ENCODE data around the gene HINT2.

Gene HINT2

DNA sequence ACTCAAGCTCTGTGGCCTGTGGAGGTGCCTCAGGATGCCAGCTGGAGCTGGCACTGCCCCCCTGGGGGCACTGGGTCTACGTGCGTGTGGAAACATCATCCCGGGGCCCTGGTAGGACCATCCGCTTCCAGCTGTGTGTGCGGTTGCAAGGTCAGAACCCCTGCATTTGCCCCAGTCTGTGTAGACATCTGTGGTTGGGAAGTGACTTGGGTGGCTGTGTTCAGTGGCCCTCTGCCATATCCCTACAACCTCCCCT lies 26.7 kb upstream of the HINT2 start:
- DNase-seq: no peak

DNA sequence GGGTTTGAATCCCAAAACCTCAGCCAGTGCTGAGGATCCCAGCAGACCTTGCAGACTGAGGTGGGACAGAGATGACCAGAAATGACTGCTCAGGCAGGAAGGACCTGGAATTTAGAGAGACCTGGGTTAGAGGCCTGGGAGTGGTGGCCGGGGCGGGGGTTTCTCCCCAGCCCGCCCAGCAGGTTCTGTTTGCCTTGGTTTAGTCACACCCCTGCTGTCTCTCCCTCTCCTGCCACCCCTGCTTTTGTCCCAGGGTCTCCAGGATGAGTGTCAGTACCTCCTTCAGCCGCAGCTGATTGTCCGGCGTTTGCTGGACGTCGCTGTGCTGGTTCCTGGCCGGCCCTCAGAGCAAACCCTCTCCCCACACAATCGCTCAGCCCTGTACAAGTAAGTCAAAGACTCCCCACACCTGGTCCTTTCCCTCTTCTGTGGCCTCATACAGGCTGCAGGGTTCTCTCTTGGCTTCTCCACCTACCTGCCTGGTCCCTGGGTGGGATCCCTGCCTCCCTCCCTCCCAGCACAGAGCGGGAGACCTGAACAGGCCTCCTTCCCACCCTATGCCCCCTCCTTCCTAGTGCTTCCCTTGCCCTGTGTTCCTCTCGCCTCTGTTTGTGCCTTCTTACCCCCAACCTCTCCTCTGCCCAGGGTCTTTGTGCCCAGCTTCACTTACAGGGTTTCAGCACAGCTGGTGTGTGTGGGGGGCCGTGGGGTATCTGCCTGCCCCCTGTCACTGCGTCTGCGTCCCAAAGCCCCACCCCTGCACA lies 26.2 kb upstream of the HINT2 start:
- no peak for DNase-seq

DNA sequence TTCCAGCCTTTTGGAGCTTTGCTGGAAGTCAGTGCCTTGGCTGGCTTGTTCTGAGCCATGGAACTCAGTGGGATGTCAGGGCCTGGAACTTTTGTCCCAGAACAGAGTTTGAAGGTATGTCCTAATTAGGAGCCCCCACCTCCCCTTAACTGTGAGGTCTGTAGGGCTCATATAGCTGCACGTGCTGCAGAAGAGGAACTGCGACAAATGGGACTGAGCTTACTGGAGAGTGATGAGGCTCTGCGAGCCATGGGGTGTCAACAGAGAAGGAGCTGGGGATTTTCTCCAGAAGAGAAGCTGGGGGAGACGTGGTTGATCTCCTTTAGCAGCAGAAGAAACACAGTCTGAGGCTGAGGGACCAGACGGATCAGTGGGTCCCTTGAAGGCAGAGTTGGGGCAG lies 25.1 kb upstream of the HINT2 start:
- no peak for DNase-seq

DNA sequence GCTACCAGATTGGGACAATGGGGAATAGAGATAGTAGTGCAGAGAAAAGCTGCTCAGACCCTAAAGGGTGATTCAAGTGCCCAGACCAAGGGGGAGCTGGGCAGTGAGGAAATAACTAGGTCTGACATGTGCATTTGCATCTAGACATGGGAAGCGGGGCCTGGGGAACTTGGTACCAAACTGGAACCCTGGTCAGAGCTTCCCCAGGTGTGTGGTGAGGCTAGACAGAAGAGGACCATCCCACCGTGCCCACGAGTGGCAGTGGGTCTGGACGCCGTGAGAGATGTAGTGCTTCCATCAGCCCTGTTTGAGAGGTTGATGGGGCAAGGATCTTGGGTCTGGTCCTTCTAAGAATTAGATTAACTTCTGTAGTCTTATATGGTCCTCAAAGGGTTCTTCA lies 21.8 kb upstream of the HINT2 start:
- DNase-seq: no peak

DNA sequence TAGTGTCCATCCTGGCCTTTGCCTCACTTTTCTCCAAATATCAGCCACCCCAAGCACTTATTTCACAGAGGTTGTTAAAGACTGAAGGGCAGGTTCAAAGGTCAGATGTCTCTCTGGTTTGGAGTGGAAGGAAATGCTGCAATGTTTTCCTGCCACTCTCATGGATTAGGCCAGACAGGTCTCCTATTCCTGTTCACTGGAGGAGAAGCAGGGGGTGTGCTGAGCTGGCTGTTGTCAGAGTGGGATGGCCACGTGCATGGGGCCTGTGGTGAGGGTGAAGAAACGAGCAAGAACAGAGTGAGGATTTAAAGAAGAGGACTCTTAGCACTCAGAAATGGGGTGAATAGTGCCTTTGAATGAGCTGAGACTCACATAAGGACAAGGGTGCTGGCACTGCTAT lies 20.9 kb upstream of the HINT2 start:
- DNase-seq: no peak

DNA sequence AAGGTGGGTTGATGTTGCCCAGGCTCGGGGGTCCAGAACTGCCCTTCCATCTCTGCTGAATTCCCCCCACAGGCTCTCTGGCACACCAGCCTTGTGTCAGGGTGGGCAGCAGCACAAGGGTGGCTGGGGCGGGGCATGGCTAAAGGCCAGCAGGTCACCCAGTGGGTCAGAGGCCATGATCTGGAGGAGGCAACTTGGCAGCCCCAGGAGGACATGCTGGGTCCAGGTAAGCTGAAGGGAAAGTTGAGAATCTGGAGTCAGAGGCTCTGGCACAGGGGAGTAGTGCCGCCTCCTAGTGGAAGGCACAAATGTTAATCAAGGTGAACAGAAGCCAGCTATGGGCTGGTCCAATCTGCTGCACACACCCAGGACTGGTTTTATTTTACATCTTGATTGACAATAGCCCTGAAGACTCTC lies 20.4 kb upstream of the HINT2 start:
- DNase-seq: no peak

DNA sequence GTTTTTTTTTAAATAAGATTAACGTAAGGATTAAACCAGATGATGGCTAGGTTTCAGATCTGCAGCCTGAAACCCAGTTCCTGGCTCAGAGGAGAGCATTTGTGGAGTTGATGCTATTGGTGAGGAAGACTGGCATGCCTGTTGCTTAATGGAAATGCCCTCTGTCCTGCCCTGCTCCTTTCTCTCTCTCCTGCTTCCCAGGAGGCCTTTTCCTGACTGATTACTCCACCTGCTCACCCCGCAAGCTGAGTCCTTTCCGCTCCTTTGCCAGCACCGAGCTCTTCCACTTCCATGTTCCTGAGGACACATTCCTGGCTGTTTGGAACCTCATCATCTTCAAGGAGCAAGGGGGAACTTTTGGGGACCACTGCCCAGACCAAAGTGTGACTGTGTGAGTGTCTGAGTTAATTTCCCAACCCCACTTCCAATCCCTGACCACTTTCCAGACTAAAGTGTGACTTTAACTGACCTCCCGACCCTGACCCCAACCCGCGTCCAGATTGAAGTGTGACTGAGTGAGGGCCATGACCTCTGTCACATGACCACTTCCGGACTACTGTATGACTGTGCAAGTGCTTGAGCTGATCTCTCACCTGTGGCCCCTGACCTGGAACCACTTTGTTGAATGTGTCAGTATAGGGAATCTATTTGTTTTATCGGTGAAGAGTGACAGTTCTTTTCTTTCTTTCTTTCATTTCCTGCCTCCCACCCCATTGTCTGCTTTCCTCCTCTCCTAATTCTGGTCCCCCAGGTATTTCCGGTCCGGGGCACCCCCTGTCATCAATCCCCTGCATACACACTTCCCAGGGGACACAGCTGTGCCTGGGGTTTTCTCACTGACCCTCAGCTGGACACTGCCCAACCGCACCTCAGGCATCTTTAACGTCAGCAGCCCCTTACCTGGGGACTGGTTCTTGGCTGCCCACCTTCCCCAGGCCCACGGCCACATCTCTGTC lies 19.7 kb upstream of the HINT2 start:
- DNase-seq: no peak

DNA sequence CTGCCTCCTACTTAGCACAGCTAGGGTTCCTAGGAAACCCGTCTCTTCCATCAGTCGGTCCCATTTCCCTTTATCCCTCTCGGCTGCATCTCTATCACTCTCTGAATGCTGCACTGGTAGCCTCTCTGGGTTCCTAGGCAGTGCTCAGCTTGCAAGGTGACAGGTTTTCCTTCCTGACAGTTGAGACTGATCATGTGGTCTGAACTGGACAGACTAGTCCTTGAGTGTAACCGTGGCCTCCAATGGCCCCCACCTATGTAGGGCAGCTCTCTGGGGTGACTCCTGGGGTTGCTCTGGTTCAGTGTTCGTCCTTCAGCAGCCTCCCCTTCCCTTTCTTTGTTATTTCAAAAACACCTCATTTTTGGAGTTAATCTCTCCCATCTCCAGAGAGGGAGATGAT lies 18.0 kb upstream of the HINT2 start:
- DNase-seq: no peak

DNA sequence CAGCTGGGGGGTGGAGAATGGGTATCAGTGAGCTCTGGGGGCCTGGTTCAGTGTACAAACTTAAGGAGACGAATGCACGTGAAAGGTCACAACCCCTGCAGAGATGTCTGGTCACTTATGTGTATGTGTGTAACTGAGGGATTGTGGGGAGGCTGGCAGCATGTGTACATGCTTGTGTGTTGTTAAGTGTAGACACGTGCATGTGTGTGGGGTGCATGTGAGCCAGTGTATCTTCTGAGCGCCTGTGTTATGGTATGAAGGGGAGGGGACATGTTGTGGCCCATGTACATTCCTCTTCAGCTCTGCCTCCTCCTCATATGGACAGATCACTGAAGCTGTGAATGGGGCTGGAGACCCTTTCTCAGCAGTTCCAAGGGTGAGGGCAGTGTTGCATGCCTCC lies 16.2 kb upstream of the HINT2 start:
- DNase-seq: no peak

DNA sequence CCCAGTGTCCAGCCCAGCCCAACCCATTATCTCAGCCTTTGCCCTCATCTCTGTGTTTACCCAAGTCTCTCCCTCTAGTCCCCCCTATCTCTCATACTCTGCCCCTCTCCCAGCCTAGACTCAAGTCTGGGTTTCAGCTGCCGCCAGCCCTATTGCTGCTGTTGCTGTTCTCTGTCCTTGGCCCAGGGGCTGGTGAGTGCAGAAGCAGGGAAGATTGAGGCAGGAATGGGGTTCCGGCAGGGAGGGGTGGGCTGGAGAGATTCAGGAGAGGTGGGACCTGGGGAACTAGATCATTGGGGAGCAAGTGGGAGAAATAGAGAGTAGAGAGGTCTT lies 14.9 kb upstream of the HINT2 start:
- peak in 2 of 58 donors; percentile 25 to 44 for DNase-seq

DNA sequence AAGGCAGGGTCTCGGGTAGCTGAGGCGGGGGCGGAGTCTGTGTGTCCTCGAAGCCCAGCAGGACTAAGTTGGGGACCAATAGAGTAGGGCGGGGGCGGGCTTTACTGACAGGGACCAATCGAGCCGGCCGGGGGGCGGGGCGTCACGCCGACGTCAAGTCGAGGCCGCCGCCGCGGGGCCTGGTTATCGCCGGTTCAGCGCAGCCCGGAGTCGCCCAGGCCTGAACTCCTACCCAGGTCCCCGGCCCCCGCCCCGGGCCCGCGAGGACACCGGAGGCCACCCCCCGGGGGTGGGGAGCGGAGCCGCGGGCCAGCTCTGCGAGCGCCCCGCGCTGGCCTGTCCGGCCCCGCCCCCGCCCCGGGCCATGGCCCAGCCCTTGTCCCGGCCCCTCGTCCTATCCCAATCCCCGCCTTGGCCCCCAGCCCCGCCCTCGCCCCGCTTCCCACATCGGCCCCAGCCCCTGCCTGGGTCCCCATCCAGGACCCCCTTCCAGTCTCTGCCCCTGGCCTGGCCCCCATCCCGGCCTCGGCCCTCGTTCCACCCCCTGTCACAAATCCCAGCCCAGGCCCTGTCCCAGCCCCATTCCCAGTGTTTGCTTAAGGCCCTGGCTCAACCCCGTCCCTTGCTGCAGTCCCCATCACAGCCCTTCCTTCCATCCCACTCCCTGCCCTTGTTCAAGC lies 14.4 kb upstream of the HINT2 start, which contains the start of gene TMEM8B:
TSS of gene TMEM8B (plus strand) at position 145 of the 680 bp plus-strand sequence. CDS start at position 365, 220 bp downstream.
- DNase-seq: peak; percentile 29 to 98 (median 90)

DNA sequence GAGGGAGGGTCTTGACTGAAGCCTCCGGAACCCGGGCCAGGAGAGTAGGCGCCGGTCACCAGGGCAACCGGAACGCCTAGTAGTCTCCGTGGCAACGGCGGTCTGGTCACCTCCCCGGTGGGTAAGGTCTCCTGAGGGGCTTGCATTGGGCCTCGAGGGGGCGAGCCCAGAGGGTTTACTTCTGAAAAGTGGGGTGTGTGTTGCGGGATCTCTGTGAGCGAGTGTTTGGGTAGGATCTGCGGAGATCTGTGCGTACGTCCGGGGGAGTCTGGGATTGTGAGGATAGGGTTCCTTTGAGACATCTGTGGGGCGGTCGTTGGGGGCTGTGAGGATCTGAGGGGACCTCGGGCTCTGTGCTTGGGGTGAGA lies 13.9 kb upstream of the HINT2 start, which contains the start of gene FAM221B:
TSS of gene FAM221B (minus strand) at position 17 of the 368 bp plus-strand sequence. CDS start 2,571 bp downstream, outside the sequence.
- peak in 5 of 58 donors; percentile 27 to 77 (median 44) for DNase-seq

DNA sequence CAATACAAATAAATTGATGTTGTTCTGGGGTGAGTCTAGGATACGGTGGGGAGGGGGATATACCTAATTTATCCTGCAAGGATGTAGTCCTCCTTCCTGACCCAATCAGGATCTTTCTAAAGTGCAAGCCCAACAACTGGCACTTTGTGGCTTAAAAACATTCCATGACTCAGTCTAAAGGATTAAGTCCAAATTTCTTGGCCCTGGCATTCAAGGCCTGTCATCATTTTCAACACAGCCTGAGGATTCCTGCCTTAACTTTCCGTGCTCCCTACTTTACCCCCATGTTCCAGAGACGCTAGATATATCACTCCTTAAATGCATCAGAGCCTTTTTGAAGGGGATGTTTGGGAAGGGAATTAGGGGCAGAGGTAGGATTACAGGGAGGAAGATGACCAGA lies 12.6 kb upstream of the HINT2 start:
- no peak for DNase-seq

DNA sequence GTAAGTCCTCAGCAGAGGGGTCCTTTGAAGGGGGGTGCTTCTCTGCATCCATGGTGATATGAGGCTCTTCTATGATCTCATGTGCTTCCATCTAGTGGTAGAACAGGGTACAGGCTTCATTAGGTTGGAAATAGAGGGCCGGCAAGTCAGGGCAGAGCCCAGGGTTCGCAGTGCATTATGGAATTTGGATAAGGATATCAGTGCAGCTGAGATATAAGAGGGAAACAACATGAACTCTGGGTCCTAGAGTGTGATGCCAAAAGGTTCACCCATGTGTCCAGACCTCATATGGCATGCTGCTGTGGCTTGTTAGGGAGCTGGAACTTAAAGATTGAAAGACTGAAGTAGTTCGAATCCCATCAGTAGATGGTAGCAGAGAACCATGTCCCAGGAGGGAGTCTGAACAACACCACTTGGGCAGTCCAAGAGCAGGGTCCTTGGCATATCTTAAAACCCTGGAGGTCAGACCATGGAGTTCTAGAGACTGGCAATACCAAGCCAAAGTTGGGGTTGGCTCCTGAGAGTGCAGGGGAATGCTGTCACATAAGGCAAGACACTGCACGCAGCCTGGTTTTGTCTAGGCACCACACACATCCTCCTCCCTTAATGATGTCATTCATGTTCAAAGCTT lies 11.3 kb upstream of the HINT2 start:
- peak in 14 of 58 donors; percentile 12 to 75 (median 29) for DNase-seq

DNA sequence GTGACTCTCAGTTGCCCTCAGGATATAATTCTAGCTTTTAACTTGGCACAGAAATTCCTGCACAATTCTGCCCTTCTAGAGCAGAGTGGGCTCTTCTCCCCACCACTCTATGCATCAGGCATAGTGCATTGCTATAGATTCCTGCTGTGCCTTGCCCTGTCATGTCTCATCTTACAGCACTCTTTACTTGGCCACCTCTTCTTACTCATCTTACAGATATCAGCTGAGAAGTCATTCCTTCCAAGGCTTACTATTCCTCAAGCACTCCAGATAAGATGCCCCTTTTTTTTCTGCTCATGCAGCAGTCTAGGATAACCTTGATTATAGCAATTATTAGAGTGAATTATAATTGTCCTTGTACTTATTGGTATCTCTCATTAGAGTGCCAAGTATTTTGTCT lies 8.1 kb upstream of the HINT2 start:
- no peak for DNase-seq

DNA sequence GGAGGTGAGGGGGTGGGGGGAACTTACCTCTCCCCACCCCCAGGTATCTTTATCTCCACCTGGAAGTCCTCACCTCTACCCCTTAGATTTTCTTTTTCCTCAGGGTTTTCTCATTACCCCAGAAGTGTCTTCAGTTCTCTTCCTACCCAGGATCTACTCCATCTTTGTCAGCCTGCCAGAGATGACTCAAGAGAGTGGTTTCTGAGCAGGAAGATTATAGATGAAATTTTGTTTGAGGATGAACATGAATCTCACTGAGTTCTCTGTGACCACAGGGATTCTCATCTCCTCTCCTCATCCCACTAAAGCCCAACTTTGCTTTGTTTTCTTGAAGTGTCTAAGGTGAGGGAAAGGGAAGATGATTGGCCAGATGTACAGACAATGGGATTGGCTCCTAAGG lies 5.2 kb upstream of the HINT2 start:
- no peak for DNase-seq

DNA sequence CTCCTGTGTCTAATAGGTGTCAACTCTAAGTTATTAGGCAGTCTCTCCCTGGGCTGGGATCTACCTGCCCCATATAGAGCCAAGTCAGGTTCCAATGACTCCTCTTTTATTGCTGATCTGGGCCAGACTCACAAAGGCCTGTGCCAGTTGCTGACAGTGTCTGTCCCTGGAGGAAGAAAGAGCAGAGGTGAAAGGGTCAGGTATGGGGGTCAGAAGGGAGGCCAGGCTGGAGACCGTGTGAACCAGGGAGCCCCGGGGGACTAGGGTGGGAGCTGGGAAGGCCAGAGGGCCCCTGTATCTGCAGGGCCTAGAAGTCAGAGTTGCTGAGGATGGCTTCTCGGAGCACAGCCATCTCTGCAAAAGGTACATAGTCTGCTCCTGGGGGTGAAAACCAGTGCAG lies 3.5 kb upstream of the HINT2 start:
- no peak for DNase-seq

DNA sequence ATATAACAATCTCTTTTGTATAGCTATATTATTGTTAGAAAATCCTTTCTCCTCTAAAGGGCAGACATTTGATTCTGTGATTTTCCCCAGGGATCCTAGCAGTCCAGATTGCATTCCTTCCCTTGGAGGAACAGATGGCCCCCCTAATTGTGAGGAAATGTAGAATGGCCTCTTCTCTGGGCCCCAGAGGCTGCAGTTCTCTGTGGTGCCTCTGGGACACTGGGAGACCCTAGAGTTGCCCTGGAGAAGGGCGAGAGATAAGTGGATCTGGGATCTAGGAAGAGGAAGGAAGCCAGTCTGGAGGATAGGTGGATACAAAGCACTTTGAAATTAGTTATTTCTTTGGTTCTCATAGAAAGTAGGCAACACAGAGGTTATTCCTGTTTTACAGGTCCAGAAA lies 1.9 kb upstream of the HINT2 start:
- no peak for DNase-seq

DNA sequence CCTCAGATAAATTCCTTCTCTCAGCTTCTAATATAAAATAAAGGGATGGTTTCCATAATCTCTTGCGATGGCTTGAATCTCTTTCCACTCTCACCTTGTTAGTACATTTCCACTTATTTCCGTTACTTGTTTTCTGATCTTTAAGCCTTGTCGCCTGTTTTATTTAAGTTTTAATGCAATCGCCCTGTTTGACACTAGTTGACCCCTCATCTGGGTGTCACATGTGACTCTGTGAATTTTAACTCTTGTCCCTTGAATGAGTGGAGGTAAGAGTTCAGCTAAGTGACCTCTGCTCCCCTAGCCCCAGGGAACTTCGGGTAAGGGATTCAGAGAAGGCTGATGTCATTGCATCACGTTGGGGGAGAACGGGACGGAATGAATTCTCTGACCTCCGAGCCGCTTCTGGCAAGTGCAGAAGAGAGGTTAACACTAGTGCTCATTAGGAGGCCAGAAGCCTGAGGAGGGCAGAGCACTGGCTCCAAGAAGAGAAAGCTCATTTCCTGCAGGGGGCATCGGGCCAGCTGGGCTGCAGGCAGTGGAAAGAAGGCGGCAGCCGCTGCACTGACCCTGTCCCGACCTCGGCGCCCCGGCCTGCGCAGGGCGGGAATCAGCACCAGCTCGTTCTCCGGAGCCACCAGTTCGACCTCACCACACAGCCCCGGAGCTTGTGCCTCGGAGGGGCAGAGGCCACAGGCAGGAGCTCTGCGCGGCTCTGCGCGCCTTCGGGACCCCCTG lies 569 bp downstream of the HINT2 start:
- peak in 43 of 58 donors; percentile 22 to 80 (median 62) for DNase-seq

DNA sequence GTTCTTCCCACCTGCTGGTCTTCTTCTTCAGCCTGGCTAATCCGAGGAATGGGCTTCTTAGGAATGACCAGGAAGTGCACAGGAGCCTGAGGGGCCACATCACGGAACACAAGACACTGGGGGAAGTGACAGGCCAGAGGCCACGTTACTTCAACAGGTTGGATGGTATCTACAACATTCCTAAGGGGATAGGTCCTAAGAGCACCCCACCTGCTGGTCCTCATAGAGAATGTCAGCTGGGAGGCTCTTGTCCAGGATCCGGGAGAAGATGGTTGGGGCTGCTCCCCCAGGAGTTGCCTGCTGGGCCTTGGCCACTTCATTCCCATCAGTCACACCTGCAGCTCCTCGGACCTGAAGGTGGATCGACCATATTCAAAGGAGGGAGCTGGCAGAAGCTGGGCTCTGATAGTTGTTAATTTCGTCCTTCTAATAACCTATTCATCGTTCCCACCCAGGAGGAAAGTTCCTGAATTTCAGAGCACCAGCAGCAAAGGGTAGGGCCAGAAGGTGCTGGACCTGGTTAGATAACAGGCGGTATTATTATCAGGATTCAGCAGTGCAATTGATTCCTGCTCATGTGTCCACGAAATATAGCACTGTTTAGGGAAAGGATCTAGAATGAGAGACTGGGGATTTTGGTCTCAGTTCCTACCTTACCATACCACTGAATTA lies 1.3 kb downstream of the HINT2 start:
- DNase-seq: no peak

Data from anterior cingulate cortex (tissue), 58 donors.